Mesenchymal stem cell (in vitro differentiated cells and primary cell): ENCODE results near the gene TNNI3K.

ENCODE experiments used
- DNase-seq: peaks from one replicate; pipeline ENCODE4 v3.0.0-alpha.2; 2013
- H2AFZ ChIP-seq: one replicate; pipeline ENCODE4 v1.6.1; 2013; ENCODE audit warnings: low read depth, mild to moderate bottlenecking, control low read depth, inconsistent platforms, low read length, moderate library complexity
- H2AK5ac ChIP-seq: 2 replicates; pipeline ENCODE4 v1.6.1; 2013; ENCODE audit warnings: low read length, moderate library complexity, mild to moderate bottlenecking, inconsistent platforms; ENCODE audit not compliant: severe bottlenecking
- H2BK120ac ChIP-seq: one replicate; pipeline ENCODE4 v1.6.1; 2013; ENCODE audit warnings: low read depth, mild to moderate bottlenecking, inconsistent platforms, low read length, moderate library complexity
- H2BK12ac ChIP-seq, 2 experiments: one replicate each; pipeline ENCODE4 v1.6.1; 2013; ENCODE audit warnings: inconsistent platforms in 2 of 2, low read length in 2 of 2, mild to moderate bottlenecking in 2 of 2, moderate library complexity in 2 of 2, control low read depth in 1 of 2
- H2BK15ac ChIP-seq: one replicate; pipeline ENCODE4 v1.6.1; 2013; ENCODE audit warnings: mild to moderate bottlenecking, low read depth, inconsistent platforms; ENCODE audit not compliant: poor library complexity, severe bottlenecking
- H2BK5ac ChIP-seq: 2 replicates; pipeline ENCODE4 v1.6.1; 2013; ENCODE audit warnings: low read depth, mild to moderate bottlenecking, low read length, control low read depth, inconsistent platforms; ENCODE audit not compliant: poor library complexity, severe bottlenecking
- H3K14ac ChIP-seq, 2 experiments: one replicate each; pipeline ENCODE4 v1.6.1; 2013; ENCODE audit warnings: inconsistent platforms in 2 of 2, low read length in 2 of 2, control low read depth in 1 of 2, mild to moderate bottlenecking in 1 of 2, moderate library complexity in 1 of 2
- H3K18ac ChIP-seq, 2 experiments: one replicate each; pipeline ENCODE4 v1.6.1; 2013; ENCODE audit warnings: inconsistent platforms in 2 of 2, low read length in 2 of 2, control low read depth in 1 of 2, low read depth in 1 of 2, mild to moderate bottlenecking in 1 of 2
- H3K23ac ChIP-seq, 2 experiments: one replicate each; pipeline ENCODE4 v1.6.1; 2013; ENCODE audit warnings: inconsistent platforms in 2 of 2, low read length in 2 of 2, mild to moderate bottlenecking in 2 of 2, moderate library complexity in 2 of 2, control low read depth in 1 of 2
- H3K27ac ChIP-seq: 2 replicates; pipeline ENCODE4 v1.5.1; 2013; ENCODE audit warnings: mild to moderate bottlenecking, moderate library complexity, low read length, control low read depth, inconsistent platforms; ENCODE audit not compliant: poor library complexity, severe bottlenecking
- H3K27me3 ChIP-seq, 2 experiments: 2 replicates each; pipeline versions ENCODE4 v1.6.1 to v1.7.0; 2013; ENCODE audit warnings: low read length in 2 of 2, mild to moderate bottlenecking in 2 of 2, moderate library complexity in 2 of 2, control low read depth in 1 of 2, inconsistent platforms in 1 of 2; ENCODE audit not compliant: control insufficient read depth in 1 of 2, insufficient read depth in 1 of 2
- H3K36me3 ChIP-seq, 2 experiments: 2 replicates each; pipeline versions ENCODE4 v1.6.1 to v1.7.0; 2013; ENCODE audit warnings: low read length in 2 of 2, control low read depth in 1 of 2, inconsistent platforms in 1 of 2, low read depth in 1 of 2, mild to moderate bottlenecking in 1 of 2; ENCODE audit not compliant: insufficient read depth in 2 of 2, control insufficient read depth in 1 of 2
- H3K4ac ChIP-seq, 2 experiments: one replicate each; pipeline ENCODE4 v1.6.1; 2013; ENCODE audit warnings: inconsistent platforms in 2 of 2, low read length in 2 of 2, mild to moderate bottlenecking in 2 of 2, moderate library complexity in 2 of 2, control low read depth in 1 of 2, low read depth in 1 of 2
- H3K4me1 ChIP-seq: 2 replicates; pipeline ENCODE4 v1.6.1; 2013; ENCODE audit warnings: low read depth, low read length, control low read depth; ENCODE audit not compliant: control insufficient read depth, insufficient read depth
- H3K4me2 ChIP-seq: 2 replicates; pipeline ENCODE4 v1.6.1; 2013; ENCODE audit warnings: low read length, mild to moderate bottlenecking, inconsistent platforms; ENCODE audit not compliant: poor library complexity, severe bottlenecking
- H3K4me3 ChIP-seq, 2 experiments: 2 replicates each; pipeline versions ENCODE4 v1.5.1 to v1.7.0; 2013; ENCODE audit warnings: low read length in 2 of 2, mild to moderate bottlenecking in 2 of 2, control low read depth in 1 of 2, low read depth in 1 of 2; ENCODE audit not compliant: insufficient read depth in 1 of 2
- H3K79me1 ChIP-seq: replicated peaks from 2 replicates; pipeline ENCODE4 v1.6.1; 2013; ENCODE audit warnings: mild to moderate bottlenecking, control low read depth, low read length, inconsistent platforms; ENCODE audit not compliant: poor library complexity, severe bottlenecking
- H3K9ac ChIP-seq: 2 replicates; pipeline ENCODE4 v1.7.0; 2013; ENCODE audit warnings: mild to moderate bottlenecking, low read length, moderate library complexity
- H3K9me3 ChIP-seq: 2 replicates; pipeline ENCODE4 v1.7.0; 2013; ENCODE audit warnings: mild to moderate bottlenecking, low read length; ENCODE audit not compliant: control insufficient read depth
- H4K8ac ChIP-seq: one replicate; pipeline ENCODE4 v1.6.1; 2013; ENCODE audit warnings: inconsistent platforms, mild to moderate bottlenecking, low read length, moderate library complexity
- H4K91ac ChIP-seq: one replicate; pipeline ENCODE4 v1.6.1; 2013; ENCODE audit warnings: mild to moderate bottlenecking, low read length, inconsistent platforms
- WGBS: methylation state at CpG from one replicate; pipeline ENCODE4 v1.1.7; 2013; ENCODE audit warnings: mixed read lengths; 5-methylcytosine and 5-hydroxymethylcytosine counted together

The TNNI3K gene

DNA sequence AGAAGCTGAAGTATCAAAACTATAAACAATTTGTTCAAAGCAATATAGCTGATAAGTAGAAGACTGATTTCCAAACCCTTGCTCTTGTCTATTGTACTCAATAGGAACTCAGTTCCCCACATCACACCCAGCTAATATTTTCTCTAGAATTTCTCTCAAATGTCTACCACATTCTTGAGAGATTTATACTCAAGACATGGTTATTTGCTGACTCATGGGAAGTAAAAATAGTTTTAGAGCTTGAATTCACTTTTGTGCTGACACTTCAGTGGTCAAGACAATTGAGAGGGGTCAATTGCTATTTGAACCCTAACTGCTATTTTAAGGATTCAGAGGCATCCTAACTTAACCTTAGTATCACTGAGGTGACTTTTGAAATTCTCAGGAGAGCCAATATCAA, 99.0 kb downstream of the TNNI3K start:
- no peak overlapping the region for H2AFZ ChIP-seq
- H3K4me2 ChIP-seq, result no peak overlapping the region
- no peak overlapping the region for H2BK120ac ChIP-seq
- H3K9ac ChIP-seq, result no peak overlapping the region
- H4K8ac ChIP-seq, result no peak overlapping the region
- H2BK5ac ChIP-seq, result no peak overlapping the region
- H3K9me3 ChIP-seq, result no peaks in the 10 kb centered on the region
- H3K27me3 ChIP-seq, result no peaks in the 10 kb centered on the region
- H3K4me1 ChIP-seq, result no peaks in the 10 kb centered on the region
- no peak overlapping the region for H3K4ac ChIP-seq
- no peak overlapping the region for H3K4me3 ChIP-seq
- H4K91ac ChIP-seq, result no peak overlapping the region
- no peaks in the 10 kb centered on the region for H3K79me1 ChIP-seq
- no peak overlapping the region for H3K23ac ChIP-seq
- DNase-seq, result no peak
- H3K18ac ChIP-seq, result no peak overlapping the region
- no peak overlapping the region for H2BK15ac ChIP-seq
- H3K27ac ChIP-seq, result no peak overlapping the region
- no peak overlapping the region for H2AK5ac ChIP-seq
- H3K14ac ChIP-seq, result no peak overlapping the region
- H3K36me3 ChIP-seq, result no peaks in the 10 kb centered on the region
- no peak overlapping the region for H2BK12ac ChIP-seq

GRCh38 chr1:74340656-74341055, 105.5 kb downstream of the TNNI3K start:
- Histone ChIP-seq H3K9me3 (no peaks in the 10 kb centered on the region), H3K27me3 (no peaks in the 10 kb centered on the region), H3K14ac (no peak overlapping the region), H2BK12ac (no peak overlapping the region), H4K8ac (no peak overlapping the region), H3K36me3 (no peaks in the 10 kb centered on the region), H2BK15ac (no peak overlapping the region), H3K23ac (no peak overlapping the region), H4K91ac (no peak overlapping the region), H3K4me3 (no peak overlapping the region), H2BK5ac (no peak overlapping the region), H3K4ac (no peak overlapping the region), H3K9ac (no peak overlapping the region), H2AK5ac (no peak overlapping the region), H2BK120ac (no peak overlapping the region), H3K4me2 (no peak overlapping the region), H3K4me1 (no peaks in the 10 kb centered on the region), H2AFZ (no peak overlapping the region), H3K27ac (no peak overlapping the region), H3K18ac (no peak overlapping the region), H3K79me1 (no peaks in the 10 kb centered on the region)
- 71% methylated on average over 2 of the region's 2 CpGs for WGBS
- no peak for DNase-seq

GRCh38 chr1:74341702-74342339, 106.6 kb downstream of the TNNI3K start:
- no peak overlapping the region for H2BK120ac ChIP-seq
- no peak overlapping the region for H3K9ac ChIP-seq
- WGBS, result 81% methylated on average over 4 of the region's 4 CpGs

DNA sequence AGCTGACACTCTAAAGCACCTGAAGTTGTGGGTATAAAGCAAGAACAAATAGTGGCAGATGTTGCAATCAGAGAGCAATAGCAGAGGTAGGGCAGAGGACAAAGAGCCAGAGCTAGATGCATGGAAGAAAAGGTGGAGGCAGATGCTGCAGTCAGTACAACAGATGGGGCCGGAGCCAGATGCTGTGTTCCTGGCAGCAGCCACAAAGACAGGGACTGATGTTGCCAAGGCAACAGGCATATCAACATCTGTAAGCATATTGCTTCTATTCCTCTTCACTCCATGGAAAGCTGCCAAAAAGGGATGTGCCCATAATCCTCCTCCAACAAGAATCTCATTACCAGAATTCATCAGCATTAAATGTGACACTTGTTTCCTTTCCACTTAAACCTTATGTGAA, 108.0 kb downstream of the TNNI3K start:
- H2AFZ ChIP-seq, result no peak overlapping the region
- 68% methylated on average over 1 of the region's 1 CpG for WGBS
- H3K4me3 ChIP-seq, result no peak overlapping the region
- no peaks in the 10 kb centered on the region for H3K79me1 ChIP-seq
- no peak overlapping the region for H3K4me2 ChIP-seq
- H3K9ac ChIP-seq, result no peak overlapping the region
- H3K36me3 ChIP-seq, result no peaks in the 10 kb centered on the region
- H2BK120ac ChIP-seq, result no peak overlapping the region
- no peak overlapping the region for H2AK5ac ChIP-seq
- no peak overlapping the region for H2BK15ac ChIP-seq
- no peak overlapping the region for H3K4ac ChIP-seq
- no peak overlapping the region for H2BK12ac ChIP-seq
- no peak overlapping the region for H3K27ac ChIP-seq
- no peak overlapping the region for H2BK5ac ChIP-seq
- peak overlapping the region in 1 of 2 experiments; percentile 28 for H3K14ac ChIP-seq
- no peaks in the 10 kb centered on the region for H3K4me1 ChIP-seq
- H3K23ac ChIP-seq, result no peak overlapping the region
- no peak overlapping the region for H4K91ac ChIP-seq
- no peak overlapping the region for H4K8ac ChIP-seq
- H3K18ac ChIP-seq, result no peak overlapping the region
- no peaks in the 10 kb centered on the region for H3K27me3 ChIP-seq
- peak; percentile 11 for DNase-seq
- no peaks in the 10 kb centered on the region for H3K9me3 ChIP-seq

More at GRCh38 chr1:74341702-74342339, 106.6 kb downstream of the TNNI3K start:
- no peak overlapping the region for H4K91ac ChIP-seq
- H3K27ac ChIP-seq, result no peak overlapping the region
- H3K23ac ChIP-seq, result no peak overlapping the region
- no peak overlapping the region for H3K18ac ChIP-seq
- no peak overlapping the region for H2AFZ ChIP-seq
- no peaks in the 10 kb centered on the region for H3K79me1 ChIP-seq
- no peak overlapping the region for H4K8ac ChIP-seq
- no peak overlapping the region for H3K4ac ChIP-seq
- H3K9me3 ChIP-seq, result no peaks in the 10 kb centered on the region
- H3K27me3 ChIP-seq, result no peaks in the 10 kb centered on the region
- no peak overlapping the region for H3K4me3 ChIP-seq
- H3K14ac ChIP-seq, result no peak overlapping the region
- no peaks in the 10 kb centered on the region for H3K4me1 ChIP-seq
- H2AK5ac ChIP-seq, result no peak overlapping the region
- H2BK5ac ChIP-seq, result no peak overlapping the region
- H3K36me3 ChIP-seq, result no peaks in the 10 kb centered on the region
- H2BK12ac ChIP-seq, result no peak overlapping the region
- no peak overlapping the region for H3K4me2 ChIP-seq
- DNase-seq, result no peak
- no peak overlapping the region for H2BK15ac ChIP-seq
